Ectodermal cell (in vitro differentiated cells): ENCODE data around the gene RNF222.

Source experiments
- H3K27ac ChIP-seq: 2 replicates; pipeline ENCODE4 v1.7.0; 2013; ENCODE audit warnings: mild to moderate bottlenecking, low read depth, low read length; ENCODE audit not compliant: insufficient read depth, poor library complexity, severe bottlenecking
- H3K27me3 ChIP-seq: 2 replicates; pipeline ENCODE4 v1.7.0; 2013; ENCODE audit warnings: mild to moderate bottlenecking, low read length; ENCODE audit not compliant: insufficient read depth, control insufficient read depth, poor library complexity, severe bottlenecking
- H3K36me3 ChIP-seq: one replicate; pipeline ENCODE4 v1.7.0; 2013; ENCODE audit warnings: low read length; ENCODE audit not compliant: control insufficient read depth, insufficient read depth
- H3K4me1 ChIP-seq: one replicate; pipeline ENCODE4 v1.7.0; 2013; ENCODE audit warnings: low read length; ENCODE audit not compliant: control insufficient read depth, insufficient read depth
- H3K4me3 ChIP-seq: 2 replicates; pipeline ENCODE4 v1.7.0; 2013; ENCODE audit warnings: low read depth, low read length, control low read depth; ENCODE audit not compliant: insufficient read depth
- H3K9me3 ChIP-seq: 2 replicates; pipeline ENCODE4 v1.7.0; 2013; ENCODE audit warnings: mild to moderate bottlenecking, low read length, moderate library complexity; ENCODE audit not compliant: control insufficient read depth
- WGBS, 2 experiments: methylation state at CpG; one replicate each; pipeline ENCODE4 v1.1.7; 2013; ENCODE audit warnings: missing lambda C conversion rate in 2 of 2; 5-methylcytosine and 5-hydroxymethylcytosine counted together

Gene RNF222

DNA sequence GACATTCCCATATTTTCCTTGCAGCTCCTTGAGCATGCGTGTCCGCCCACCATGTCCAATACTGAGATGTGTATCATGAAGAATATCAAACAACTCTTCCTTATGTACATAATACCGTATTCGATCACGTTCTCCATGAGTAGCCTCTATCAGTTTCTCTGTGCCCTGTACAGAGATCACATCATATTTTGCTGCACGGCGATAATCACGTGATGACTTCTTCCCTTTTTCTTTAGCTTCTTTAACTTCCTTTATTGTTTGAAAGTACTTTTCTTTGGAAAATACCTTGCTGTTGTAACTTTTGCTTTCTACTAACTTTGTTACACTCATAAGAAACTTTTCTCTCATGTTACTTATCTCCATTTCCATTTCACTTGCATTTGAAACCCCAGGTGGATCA is 27.7 kb downstream of the RNF222 start:
- Histone ChIP-seq H3K4me1 (no peaks in the 10 kb centered on the region), H3K27me3 (no peaks in the 10 kb centered on the region), H3K4me3 (no peak overlapping the region), H3K36me3 (peaks cover 22% of the 10 kb centered on the region), H3K9me3 (no peaks in the 10 kb centered on the region), H3K27ac (no peak overlapping the region)
- WGBS, 2 experiments, result 94 to 98% methylated on average over 8 of the region's 8 CpGs

DNA sequence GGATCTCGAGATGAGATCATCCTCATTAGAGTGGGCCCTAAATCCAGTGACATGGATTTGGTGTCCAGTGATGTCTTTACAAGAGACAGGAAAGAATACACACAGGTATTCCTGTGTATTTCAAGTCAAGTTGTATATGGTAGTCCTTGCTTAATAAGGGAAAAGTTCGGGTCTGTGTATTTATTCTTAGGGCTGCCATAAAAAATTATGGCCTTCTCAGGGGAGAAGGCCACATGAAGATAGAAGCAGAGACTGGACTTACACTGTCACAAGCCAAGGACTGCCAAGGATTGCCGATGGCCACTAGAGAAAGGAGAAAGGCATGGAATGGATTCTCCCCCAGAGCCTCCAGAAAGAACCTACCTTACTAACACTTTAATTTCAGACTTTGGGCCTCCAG is 29.4 kb downstream of the RNF222 start:
- Histone ChIP-seq H3K4me1 (no peaks in the 10 kb centered on the region), H3K4me3 (no peak overlapping the region), H3K27me3 (no peaks in the 10 kb centered on the region), H3K9me3 (no peaks in the 10 kb centered on the region), H3K27ac (no peak overlapping the region), H3K36me3 (peaks cover 22% of the 10 kb centered on the region)
- 95 to 98% methylated on average over 3 of the region's 3 CpGs for WGBS, 2 experiments

DNA sequence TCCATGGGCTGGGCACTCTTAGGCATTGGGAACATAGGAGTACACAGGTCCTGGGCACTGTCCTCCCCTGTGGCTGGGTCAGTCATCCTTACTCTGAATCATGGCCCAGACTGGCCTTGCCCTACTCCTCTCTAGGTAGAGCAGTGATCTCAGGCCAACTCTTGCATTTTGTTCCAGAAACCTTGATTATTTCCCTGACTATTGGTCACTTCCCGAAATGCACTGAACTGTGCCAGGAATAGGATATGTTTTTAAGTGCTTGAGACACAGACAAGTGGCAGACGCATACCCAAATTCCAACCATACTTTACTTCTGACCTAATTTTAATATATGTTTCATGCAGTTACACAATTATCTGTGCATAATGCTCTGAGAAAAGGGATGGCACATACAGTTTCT is 31.4 kb downstream of the RNF222 start:
- H3K36me3 ChIP-seq, result peaks cover 16% of the 10 kb centered on the region
- no peaks in the 10 kb centered on the region for H3K27me3 ChIP-seq
- 90 to 94% methylated on average over 2 of the region's 2 CpGs for WGBS, 2 experiments
- H3K4me1 ChIP-seq, result no peaks in the 10 kb centered on the region
- no peak overlapping the region for H3K27ac ChIP-seq
- H3K4me3 ChIP-seq, result no peak overlapping the region
- H3K9me3 ChIP-seq, result no peaks in the 10 kb centered on the region

DNA sequence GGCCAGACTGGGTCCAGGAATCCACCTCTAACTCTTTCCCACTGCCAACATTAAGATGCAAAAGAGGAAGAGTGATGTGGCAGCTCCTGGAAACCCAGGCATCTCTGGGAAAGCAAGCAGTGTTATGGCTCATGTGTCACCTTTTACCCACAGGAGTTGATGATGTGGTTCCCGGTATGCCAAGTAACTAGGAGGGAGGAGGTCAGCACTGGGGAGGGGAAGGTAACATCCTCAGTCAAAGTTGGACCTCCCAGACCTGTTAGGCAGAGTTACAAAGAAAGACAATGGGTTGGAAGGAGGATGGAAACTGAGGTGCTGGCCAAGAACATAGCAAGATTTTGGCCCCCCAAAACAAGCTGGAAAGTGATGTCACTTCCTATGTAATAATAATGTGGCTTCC is 32.5 kb downstream of the RNF222 start:
- 89 to 98% methylated on average over 1 of the region's 1 CpG for WGBS, 2 experiments
- Histone ChIP-seq H3K36me3 (peaks cover 15% of the 10 kb centered on the region), H3K27me3 (no peaks in the 10 kb centered on the region), H3K4me3 (no peak overlapping the region), H3K9me3 (no peaks in the 10 kb centered on the region), H3K27ac (no peak overlapping the region), H3K4me1 (no peaks in the 10 kb centered on the region)

DNA sequence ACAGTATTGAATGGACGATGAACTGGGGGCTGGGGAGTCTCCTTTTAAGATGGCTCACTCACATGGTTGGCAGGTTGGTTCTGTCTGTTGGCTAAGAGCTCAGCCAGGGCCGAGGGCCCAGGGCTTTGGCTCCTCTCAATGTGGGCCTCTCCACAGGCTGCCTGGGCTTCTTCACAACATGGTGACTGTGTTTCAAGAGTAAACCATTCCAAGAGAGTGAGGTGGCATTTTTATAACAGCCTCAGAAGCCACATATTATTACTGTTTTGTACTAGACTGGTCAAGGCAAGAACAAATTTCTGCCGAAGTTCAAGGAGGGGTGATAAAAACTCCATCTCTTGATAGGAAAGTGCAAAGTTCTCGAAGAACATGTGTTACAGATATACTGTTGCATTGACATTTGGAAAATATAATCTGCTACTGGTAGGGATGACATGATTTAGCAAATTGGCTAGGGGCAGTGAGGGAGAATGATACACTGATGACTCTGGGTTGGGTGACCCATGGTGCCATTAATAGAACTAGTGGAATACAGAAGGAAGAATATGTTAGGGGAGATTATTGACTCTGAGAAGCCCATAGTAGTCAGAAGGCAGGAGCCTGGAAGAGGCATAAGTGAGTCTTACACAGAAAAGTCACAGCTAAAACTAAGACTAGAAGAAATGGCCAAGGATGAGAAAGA is 34.8 kb downstream of the RNF222 start:
- Histone ChIP-seq H3K27me3 (no peaks in the 10 kb centered on the region), H3K4me3 (no peak overlapping the region), H3K27ac (no peak overlapping the region), H3K9me3 (no peaks in the 10 kb centered on the region), H3K4me1 (no peaks in the 10 kb centered on the region), H3K36me3 (no peaks in the 10 kb centered on the region)
- WGBS, 2 experiments, result 94% methylated on average over 4 of the region's 4 CpGs

DNA sequence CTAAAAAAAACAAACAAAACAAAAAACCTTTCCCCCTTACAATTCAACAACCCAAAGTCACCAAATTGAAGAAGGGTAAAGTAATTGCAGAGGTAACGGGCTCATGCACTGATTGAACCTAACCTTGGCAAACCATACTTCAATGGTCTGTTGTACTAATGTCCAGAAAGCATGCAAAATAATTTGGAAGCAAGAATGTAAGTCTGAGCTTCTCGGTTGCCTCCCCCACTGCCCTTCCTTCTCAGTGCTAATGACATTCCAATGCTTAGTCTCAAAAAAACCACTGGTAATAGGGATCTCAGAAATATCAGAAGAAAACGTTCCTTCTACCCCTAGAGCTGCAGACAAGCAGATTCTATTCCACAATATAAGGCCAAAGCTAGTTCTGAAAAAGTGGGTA is 36.9 kb downstream of the RNF222 start:
- Histone ChIP-seq H3K4me3 (no peak overlapping the region), H3K27me3 (no peaks in the 10 kb centered on the region), H3K27ac (no peak overlapping the region), H3K9me3 (no peaks in the 10 kb centered on the region), H3K4me1 (no peaks in the 10 kb centered on the region), H3K36me3 (no peaks in the 10 kb centered on the region)
- 53 to 84% methylated on average over 2 to 3 of the region's 3 CpGs for WGBS, 2 experiments

DNA sequence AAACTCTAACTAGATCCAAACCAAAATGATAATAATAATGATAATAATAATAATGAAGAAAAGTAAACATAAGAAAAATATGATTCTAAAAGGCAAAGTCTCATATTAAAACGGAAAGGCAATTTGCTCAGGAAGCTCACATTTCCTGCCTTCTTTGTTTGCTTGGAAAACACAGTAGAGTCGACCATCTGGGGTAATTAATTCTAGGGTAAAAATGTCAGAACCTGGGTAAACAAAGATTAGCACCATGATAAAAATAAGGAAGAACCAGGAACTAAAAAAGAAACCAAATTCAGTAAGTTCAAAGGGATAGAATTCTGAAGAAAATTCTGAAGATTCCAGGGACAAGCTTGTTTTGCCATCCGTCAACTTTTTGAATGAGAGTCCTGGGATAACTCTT is 37.4 kb downstream of the RNF222 start:
- WGBS, 2 experiments, result 65 to 73% methylated on average over 3 of the region's 3 CpGs

DNA sequence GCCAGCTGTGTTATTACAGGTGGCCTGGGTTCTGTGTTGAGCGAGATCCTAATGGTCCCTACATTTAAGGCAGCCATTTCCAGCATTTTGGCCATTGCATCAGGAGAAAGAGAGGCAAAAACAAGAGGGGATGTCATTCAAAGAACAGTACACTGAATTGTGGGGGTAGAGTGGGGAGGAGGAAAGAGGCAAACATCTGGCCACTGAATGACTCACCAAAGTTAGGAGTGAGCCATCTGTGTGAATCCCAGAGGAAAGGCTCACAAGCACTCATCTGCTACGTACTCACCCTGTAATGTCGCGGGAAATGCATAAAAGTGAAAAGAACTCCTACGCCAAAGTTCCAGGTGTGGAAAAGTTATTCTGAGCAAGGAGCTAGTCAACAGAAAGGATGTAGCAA is 37.9 kb downstream of the RNF222 start:
- H3K4me1 ChIP-seq, result no peaks in the 10 kb centered on the region
- H3K36me3 ChIP-seq, result no peaks in the 10 kb centered on the region
- H3K4me3 ChIP-seq, result no peak overlapping the region
- H3K27me3 ChIP-seq, result no peaks in the 10 kb centered on the region
- no peak overlapping the region for H3K27ac ChIP-seq
- no peaks in the 10 kb centered on the region for H3K9me3 ChIP-seq
- 78 to 81% methylated on average over 5 of the region's 5 CpGs for WGBS, 2 experiments

More for the DNA sequence above, 37.4 kb downstream of the RNF222 start:
- Histone ChIP-seq H3K9me3 (no peaks in the 10 kb centered on the region), H3K36me3 (no peaks in the 10 kb centered on the region), H3K27me3 (no peaks in the 10 kb centered on the region), H3K4me3 (no peak overlapping the region), H3K27ac (no peak overlapping the region), H3K4me1 (no peaks in the 10 kb centered on the region)

DNA sequence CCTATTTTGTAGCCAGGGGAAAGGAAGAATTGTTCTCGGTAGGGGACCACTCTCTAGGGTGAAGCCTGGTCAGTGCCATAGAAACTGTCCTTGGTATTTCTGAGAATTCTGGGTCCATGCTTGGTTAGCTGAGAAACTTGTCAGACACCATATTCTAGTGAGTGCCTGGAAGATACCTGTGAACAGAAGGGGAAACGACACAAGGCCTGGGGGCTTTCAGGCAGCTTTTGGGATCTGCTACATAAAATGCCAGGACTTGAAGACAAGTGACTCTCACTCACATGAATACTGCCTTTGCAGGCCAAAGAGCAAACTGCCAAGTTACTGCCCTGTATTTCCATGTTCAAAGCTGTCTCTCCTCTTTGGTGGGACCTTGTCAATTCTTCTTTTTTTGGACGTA is 39.7 kb downstream of the RNF222 start:
- Histone ChIP-seq H3K36me3 (no peaks in the 10 kb centered on the region), H3K4me3 (no peak overlapping the region), H3K27ac (no peak overlapping the region), H3K27me3 (no peaks in the 10 kb centered on the region), H3K9me3 (no peaks in the 10 kb centered on the region), H3K4me1 (no peaks in the 10 kb centered on the region)
- WGBS, 2 experiments, result 91 to 93% methylated on average over 3 of the region's 3 CpGs

DNA sequence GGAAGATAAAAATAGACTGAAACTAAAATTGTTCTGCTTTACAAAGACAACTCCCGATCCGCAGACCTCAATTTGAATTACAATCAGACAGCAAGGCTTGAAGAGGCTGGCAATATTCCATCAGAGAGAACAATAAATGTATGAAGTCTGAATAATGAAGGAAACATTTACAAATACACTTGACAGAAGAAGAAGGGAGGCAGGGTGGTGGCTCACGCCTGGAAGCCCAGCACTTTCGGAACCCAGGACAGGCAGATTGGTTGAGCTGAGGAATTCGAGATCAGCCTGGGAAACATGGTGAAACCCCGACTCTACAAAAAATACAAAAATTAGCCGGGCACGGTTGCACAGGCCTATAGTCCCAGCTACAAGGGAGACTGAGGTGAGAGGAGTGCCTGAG is 43.4 kb downstream of the RNF222 start:
- Histone ChIP-seq H3K27me3 (no peaks in the 10 kb centered on the region), H3K4me1 (no peaks in the 10 kb centered on the region), H3K4me3 (no peak overlapping the region), H3K9me3 (no peaks in the 10 kb centered on the region), H3K27ac (no peak overlapping the region), H3K36me3 (no peaks in the 10 kb centered on the region)
- WGBS, 2 experiments, result 83% methylated on average over 8 of the region's 8 CpGs

DNA sequence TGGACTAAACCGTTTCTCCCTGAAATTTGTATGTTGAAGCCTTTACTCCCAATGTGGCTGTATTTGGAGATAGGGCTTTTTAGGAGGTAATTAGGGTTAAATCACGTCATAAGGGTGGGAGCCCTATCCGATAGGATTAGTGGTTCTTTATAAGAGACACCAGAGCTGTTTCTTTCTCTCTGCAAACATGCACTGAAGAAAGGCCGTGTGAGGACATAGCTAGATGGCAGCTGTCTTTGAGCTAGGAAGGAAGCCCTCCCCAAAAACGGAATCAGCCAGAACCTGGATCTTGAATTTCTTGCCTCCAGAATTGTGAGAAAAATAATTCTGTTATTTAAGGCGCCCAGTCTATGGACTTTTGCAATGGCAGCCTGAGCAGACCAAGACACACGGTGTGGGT is 43.9 kb downstream of the RNF222 start:
- H3K36me3 ChIP-seq, result no peaks in the 10 kb centered on the region

More for the DNA sequence above, 43.9 kb downstream of the RNF222 start:
- 84 to 88% methylated on average over 7 of the region's 7 CpGs for whole genome bisulfite sequencing, 2 experiments
- no peaks in the 10 kb centered on the region for H3K9me3 ChIP-seq
- no peaks in the 10 kb centered on the region for H3K4me1 ChIP-seq
- no peak overlapping the region for H3K27ac ChIP-seq
- H3K27me3 ChIP-seq, result no peaks in the 10 kb centered on the region
- no peak overlapping the region for H3K4me3 ChIP-seq
